ENCODE results near the gene SPSB1. TPM values are rescaled to one million over a fixed set of nuclear protein-coding genes. Genes with fewer than 3 reads are reported as not detected.

SPSB1 gene
- total RNA-seq, 6 experiments from 2014 or later: 7.7 to 121 (median 37.0) TPM

DNA sequence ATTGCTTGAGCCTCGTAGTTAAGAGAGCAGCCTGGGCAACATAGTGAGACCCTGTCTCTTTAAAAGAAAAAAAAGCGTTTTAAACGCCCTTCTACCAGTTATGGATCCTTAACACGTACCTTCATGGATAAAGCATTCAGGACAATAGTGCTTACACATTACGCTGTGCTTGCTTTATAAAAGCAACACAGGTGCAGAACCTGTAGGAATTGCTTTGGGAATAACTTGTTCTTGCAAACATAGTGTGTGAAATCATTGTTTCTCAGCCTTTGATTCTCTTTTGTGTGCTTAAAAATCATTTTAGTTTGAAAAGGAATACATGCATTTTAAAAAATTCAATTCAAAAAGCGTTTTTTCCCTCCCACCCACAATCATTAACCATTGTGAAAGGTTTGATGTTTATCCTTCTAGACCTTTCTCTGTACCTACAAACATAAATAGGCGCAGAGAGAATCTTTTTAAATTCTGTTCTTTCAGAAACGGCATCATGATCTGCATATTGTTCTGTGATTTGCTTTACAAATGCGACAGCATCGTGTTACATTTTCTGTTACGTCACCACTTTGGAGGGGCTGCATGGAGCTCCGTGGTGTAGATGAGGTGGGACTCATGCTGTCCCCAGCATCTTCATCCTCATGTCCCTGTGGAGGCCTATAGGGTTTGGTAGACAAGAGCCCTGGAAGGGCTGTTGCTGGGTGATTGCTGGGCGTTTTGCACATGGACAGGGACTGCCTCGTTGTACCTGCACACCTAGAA is 54.6 kb downstream of the SPSB1 start:
- 49% methylated on average over 11 of the region's 14 CpGs for WGBS (ENCODE audit: insufficient coverage, low coverage, low lambda C conversion rate, missing lambda C conversion rate)
- Histone ChIP-seq H3K27me3 (no peaks in the 10 kb centered on the region), H3K36me3 (peaks cover 0 to 4% (median 0%) of the 10 kb centered on the region in 4 donors), H3K4me3 (no peak overlapping the region), H3K27ac (no peak overlapping the region), H3K9me3 (no peaks in the 10 kb centered on the region), H3K4me1 (peaks cover 0 to 6% (median 0%) of the 10 kb centered on the region in 4 donors)
- no peak for DNase-seq
- TF ChIP-seq, protein P1, sequence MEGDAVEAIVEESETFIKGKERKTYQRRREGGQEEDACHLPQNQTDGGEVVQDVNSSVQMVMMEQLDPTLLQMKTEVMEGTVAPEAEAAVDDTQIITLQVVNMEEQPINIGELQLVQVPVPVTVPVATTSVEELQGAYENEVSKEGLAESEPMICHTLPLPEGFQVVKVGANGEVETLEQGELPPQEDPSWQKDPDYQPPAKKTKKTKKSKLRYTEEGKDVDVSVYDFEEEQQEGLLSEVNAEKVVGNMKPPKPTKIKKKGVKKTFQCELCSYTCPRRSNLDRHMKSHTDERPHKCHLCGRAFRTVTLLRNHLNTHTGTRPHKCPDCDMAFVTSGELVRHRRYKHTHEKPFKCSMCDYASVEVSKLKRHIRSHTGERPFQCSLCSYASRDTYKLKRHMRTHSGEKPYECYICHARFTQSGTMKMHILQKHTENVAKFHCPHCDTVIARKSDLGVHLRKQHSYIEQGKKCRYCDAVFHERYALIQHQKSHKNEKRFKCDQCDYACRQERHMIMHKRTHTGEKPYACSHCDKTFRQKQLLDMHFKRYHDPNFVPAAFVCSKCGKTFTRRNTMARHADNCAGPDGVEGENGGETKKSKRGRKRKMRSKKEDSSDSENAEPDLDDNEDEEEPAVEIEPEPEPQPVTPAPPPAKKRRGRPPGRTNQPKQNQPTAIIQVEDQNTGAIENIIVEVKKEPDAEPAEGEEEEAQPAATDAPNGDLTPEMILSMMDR (IDR thresholded peaks at IDR 0.05): no peak
- no peak for TF ChIP-seq POLR2A (IDR thresholded peaks at IDR 0.05)
- ATAC-seq: no peak
- intact Hi-C loops (cut with DNase I): no loop called here

DNA sequence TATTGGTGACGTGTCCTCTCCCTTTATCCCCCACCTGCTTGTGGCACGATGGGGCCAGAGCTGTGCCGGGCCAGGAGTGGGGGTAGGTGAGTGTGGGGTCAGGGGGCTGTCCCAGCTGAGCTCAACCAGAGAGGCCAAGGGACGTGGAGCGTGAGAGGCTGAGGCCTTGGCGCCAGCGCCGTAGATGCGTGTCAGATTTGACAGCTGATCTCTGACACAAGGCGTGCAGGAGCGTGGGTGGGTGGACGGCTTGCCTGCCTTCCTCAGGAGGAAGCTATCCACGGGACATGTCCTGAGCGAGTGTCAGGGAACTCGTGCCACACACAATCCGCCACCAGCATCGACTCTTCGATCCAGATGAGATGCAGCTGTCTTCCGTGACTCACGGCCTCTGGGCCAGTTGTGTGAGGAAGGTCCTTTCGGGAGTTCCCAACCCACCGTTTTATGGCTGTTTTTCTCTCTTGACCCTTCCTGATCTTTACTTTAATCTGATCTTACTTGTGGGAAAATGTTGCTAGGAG is 56.7 kb downstream of the SPSB1 start:
- TF ChIP-seq POLR2A (IDR thresholded peaks at IDR 0.05): no peak
- TF ChIP-seq, protein P1 (IDR thresholded peaks at IDR 0.05): no peak
- Histone ChIP-seq H3K4me1 (peaks cover 0 to 6% (median 0%) of the 10 kb centered on the region in 4 donors), H3K36me3 (peaks cover 0 to 4% (median 0%) of the 10 kb centered on the region in 4 donors), H3K27ac (no peak overlapping the region), H3K4me3 (no peak overlapping the region), H3K27me3 (no peaks in the 10 kb centered on the region), H3K9me3 (no peaks in the 10 kb centered on the region)
- 88% methylated on average over 10 of the region's 22 CpGs for WGBS (ENCODE audit: insufficient coverage, low coverage, low lambda C conversion rate, missing lambda C conversion rate)
- DNase-seq (no peak), ATAC-seq (no peak)
- intact Hi-C loops (cut with DNase I): no loop called here

DNA sequence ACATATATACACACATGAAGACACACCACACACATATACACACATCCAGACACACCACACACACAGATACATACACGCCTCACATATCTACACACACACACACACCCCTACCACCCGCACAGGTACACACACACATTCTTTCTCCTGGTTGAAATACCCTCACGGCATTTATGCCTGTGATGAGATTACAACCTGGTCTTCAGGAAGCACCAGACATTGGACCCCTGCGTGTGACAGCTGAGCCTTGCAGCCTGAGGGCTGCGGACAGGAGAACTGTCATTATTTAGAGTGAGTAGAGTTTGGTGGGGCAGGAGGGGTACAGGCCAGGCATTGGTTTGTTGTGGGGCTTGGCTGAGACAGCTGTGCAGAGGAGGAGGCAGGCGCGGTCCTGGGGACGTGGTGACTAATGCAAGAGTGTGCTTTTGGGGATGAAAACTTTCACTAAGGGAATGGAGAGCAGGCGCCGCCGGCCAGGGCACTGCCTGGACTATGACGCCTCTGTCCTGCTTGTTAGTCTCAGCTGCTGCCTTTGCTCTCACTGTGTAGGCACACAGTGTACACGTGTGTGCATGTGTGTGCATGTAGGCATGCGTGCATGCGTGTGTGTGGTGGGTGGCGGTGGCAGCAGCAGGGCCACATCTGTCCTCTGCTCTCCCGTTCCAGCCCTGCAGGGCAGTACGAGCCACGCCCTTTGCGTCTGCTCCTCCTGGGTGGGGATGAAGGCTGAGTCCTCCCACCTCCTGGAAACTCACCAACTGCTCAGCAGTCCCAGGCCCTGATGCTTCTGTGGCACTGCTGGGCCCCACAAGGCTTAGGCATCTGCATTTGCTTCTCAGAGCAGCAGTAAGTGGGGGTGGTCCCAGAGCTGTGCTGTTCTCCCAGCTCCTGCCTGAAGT is 57.6 kb downstream of the SPSB1 start:
- no peak overlapping the region for H3K27ac ChIP-seq

DNA sequence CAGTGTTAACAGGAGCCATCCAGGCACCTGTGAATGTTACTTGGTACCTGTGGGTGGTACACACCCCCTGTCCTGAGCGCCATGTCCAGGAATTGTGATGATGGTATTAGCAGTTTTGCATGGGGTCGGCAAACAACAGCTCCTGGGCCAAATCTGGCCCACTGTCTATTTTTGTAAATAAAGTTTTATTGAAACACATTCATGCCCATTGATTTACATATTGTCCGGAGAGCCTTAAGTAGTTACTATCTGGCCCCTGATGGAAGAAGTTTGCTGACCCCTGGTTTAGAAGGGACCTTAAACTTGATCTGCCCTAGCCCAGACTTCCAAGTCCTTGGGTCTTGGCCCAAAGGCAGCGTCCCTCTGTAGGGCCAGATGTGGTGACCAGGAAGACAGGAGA is 58.3 kb downstream of the SPSB1 start:
- Histone ChIP-seq H3K4me3 (no peak overlapping the region), H3K27me3 (no peaks in the 10 kb centered on the region), H3K4me1 (no peaks in the 10 kb centered on the region), H3K27ac (no peak overlapping the region), H3K36me3 (peaks cover 0 to 7% (median 4%) of the 10 kb centered on the region in 4 donors), H3K9me3 (no peaks in the 10 kb centered on the region)
- intact Hi-C loops (cut with DNase I): no loop called here
- TF ChIP-seq, protein P1 (IDR thresholded peaks at IDR 0.05): no peak
- TF ChIP-seq POLR2A (IDR thresholded peaks at IDR 0.05): no peak
- 92% methylated on average over 4 of the region's 4 CpGs for WGBS (ENCODE audit: insufficient coverage, low coverage, low lambda C conversion rate, missing lambda C conversion rate)
- no peak for DNase-seq
- ATAC-seq: no peak

More for the DNA sequence above, 57.6 kb downstream of the SPSB1 start:
- ATAC-seq (no peak), DNase-seq (no peak)
- Histone ChIP-seq H3K27me3 (no peaks in the 10 kb centered on the region), H3K36me3 (peaks cover 0 to 4% (median under 1%) of the 10 kb centered on the region in 4 donors), H3K9me3 (no peaks in the 10 kb centered on the region), H3K4me1 (no peaks in the 10 kb centered on the region), H3K4me3 (no peak overlapping the region)
- 92% methylated on average over 5 of the region's 20 CpGs for WGBS (ENCODE audit: insufficient coverage, low coverage, low lambda C conversion rate, missing lambda C conversion rate)
- intact Hi-C loops (cut with DNase I): no loop called here
- TF ChIP-seq, protein P1 (IDR thresholded peaks at IDR 0.05): no peak
- TF ChIP-seq POLR2A (IDR thresholded peaks at IDR 0.05): no peak

All from right lobe of liver (tissue), 6 donors.